Keratinocyte (primary cell): Measurements from ENCODE around the gene SARS1. TPM values are rescaled to one million over a fixed set of nuclear protein-coding genes. Genes with fewer than 3 reads are reported as not detected.

Experiments used
- DNase-seq: peaks from one replicate; pipeline ENCODE4 v3.0.0-alpha.2; 2011; ENCODE audit warnings: low read depth, missing footprints, low spot score
- FAIRE-seq: peaks from 2 replicates; lab custom pipeline; 2011; peaks lifted over from hg19 to GRCh38; lab: Jason Lieb, UNC
- H2AFZ ChIP-seq: 2 replicates; pipeline ENCODE4 v1.6.0; 2012; ENCODE audit warnings: low read length, control low read depth, inconsistent platforms; ENCODE audit not compliant: control insufficient read depth
- H3K27ac ChIP-seq: 2 replicates; pipeline ENCODE4 v1.5.1; 2011; ENCODE audit warnings: low read length; ENCODE audit not compliant: control insufficient read depth, insufficient read depth
- H3K27me3 ChIP-seq: 3 replicates; pipeline ENCODE4 v1.6.0; 2011; ENCODE audit warnings: low read length; ENCODE audit not compliant: control insufficient read depth, insufficient read depth; ENCODE audit errors: extremely low read depth
- H3K36me3 ChIP-seq, 2 experiments: 2 replicates in 1 of 2; 3 replicates in 1 of 2; pipeline ENCODE4 v1.5.1; 2011; ENCODE audit warnings: low read length in 2 of 2, mild to moderate bottlenecking in 1 of 2; ENCODE audit not compliant: control insufficient read depth in 2 of 2, insufficient read depth in 2 of 2; ENCODE audit errors: extremely low read depth in 1 of 2
- H3K4me1 ChIP-seq: 3 replicates; pipeline ENCODE4 v1.5.1; 2011; ENCODE audit warnings: low read length; ENCODE audit not compliant: control insufficient read depth, insufficient read depth; ENCODE audit errors: extremely low read depth
- H3K4me2 ChIP-seq: 3 replicates; pipeline ENCODE4 v1.6.0; 2011; ENCODE audit warnings: low read depth, low read length; ENCODE audit not compliant: control insufficient read depth, insufficient read depth; ENCODE audit errors: extremely low read depth
- H3K4me3 ChIP-seq, 3 experiments: fragments of 200-600 bp in 1 of 3; sonication (generic) in 1 of 3; 2 replicates in 2 of 3; 3 replicates in 1 of 3; pipeline ENCODE4 v1.5.1; 2011 to 2016; ENCODE audit warnings: low read length in 3 of 3, mild to moderate bottlenecking in 3 of 3, control low read depth in 2 of 3, inconsistent platforms in 1 of 3, low read depth in 1 of 3, mixed read lengths in 1 of 3, mixed run types in 1 of 3, moderate library complexity in 1 of 3; ENCODE audit not compliant: control insufficient read depth in 2 of 3, insufficient read depth in 2 of 3; ENCODE audit errors: extremely low read depth in 1 of 3
- H3K79me2 ChIP-seq: 2 replicates; pipeline ENCODE4 v1.6.0; 2012; ENCODE audit warnings: low read length; ENCODE audit not compliant: control insufficient read depth, insufficient read depth
- H3K9ac ChIP-seq: 3 replicates; pipeline ENCODE4 v1.6.0; 2011; ENCODE audit warnings: low read length; ENCODE audit not compliant: control insufficient read depth, insufficient read depth; ENCODE audit errors: extremely low read depth
- H3K9me1 ChIP-seq: 3 replicates; pipeline ENCODE4 v1.6.0; 2011; ENCODE audit warnings: low read length; ENCODE audit not compliant: control insufficient read depth, insufficient read depth; ENCODE audit errors: extremely low read depth
- H3K9me3 ChIP-seq: 2 replicates; pipeline ENCODE4 v1.5.1; 2012; ENCODE audit warnings: low read depth, low read length; ENCODE audit not compliant: control insufficient read depth
- H4K20me1 ChIP-seq: 3 replicates; pipeline ENCODE4 v1.6.0; 2011; ENCODE audit warnings: low read length; ENCODE audit not compliant: control insufficient read depth, insufficient read depth; ENCODE audit errors: extremely low read depth
- CTCF ChIP-seq, 3 experiments: IDR thresholded peaks in 1 of 3; conservative IDR thresholded peaks in 1 of 3; optimal IDR thresholded peaks in 1 of 3; 2 replicates in 2 of 3; 3 replicates in 1 of 3; pipeline versions ENCODE3 to v1.5.1; 2011; ENCODE audit warnings: low read length in 3 of 3, mild to moderate bottlenecking in 3 of 3, moderate library complexity in 2 of 3, control low read depth in 1 of 3, inconsistent platforms in 1 of 3; ENCODE audit not compliant: insufficient read depth in 2 of 3; ENCODE audit errors: extremely low read depth in 1 of 3
- EZH2 ChIP-seq: IDR thresholded peaks from one replicate; pipeline ENCODE4 v1.6.1; 2012; ENCODE audit warnings: inconsistent platforms, mild to moderate bottlenecking, low read length, moderate library complexity
- dilution Hi-C: fragments of 300-500 bp; cut with MboI; formaldehyde crosslinking; loops from one replicate; pipeline ENCODE4 v1.7.0; 2020; ENCODE audit warnings: low sequenced_read_pairs; ENCODE audit not compliant: extremely low pct_ligation_motif_present
- polyA plus RNA-seq, 5 experiments: library from polyadenylated mRNA; depleted of rRNA in 3 of 5; stranded (reverse) in 3 of 5; stranded (forward) in 1 of 5; unstranded in 1 of 5; fragments of >200 nt; gene quantifications; 1 replicate in 1 of 5; 2 replicates in 3 of 5; 3 replicates in 1 of 5; pipeline versions ENCODE4 v1.2.1 to v1.2.3, GENCODE V29; 2011 to 2012; ENCODE audit warnings: missing spikeins in 2 of 5, low read depth in 1 of 5, low replicate concordance in 1 of 5

The SARS1 gene
- polyA plus RNA-seq, 1 donor (not counting 4 experiments of a cell fraction or from before 2014, with no cell fraction given): 203 TPM

DNA sequence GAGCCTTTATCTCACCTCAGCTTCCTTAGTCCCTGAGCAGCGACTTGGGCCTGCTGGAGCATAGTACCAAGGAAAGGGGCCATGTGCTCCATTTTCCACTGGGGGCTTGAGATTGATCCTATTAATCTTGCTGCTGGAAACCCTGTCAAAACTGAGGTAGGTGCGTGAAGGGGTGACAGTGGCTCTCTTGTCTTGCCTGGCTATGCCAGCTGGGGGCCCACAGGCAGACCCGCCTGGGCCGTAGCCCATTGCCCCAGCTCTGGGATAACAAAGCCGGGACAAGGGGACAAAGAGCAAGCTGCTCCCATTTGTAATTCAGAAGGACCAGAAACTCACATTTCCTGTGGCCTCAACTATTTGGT is 25.3 kb downstream of the SARS1 start:
- Histone ChIP-seq H3K36me3 (peaks cover 34 to 44% of the 10 kb centered on the region in 2 experiments), H3K4me3 (no peak overlapping the region), H3K9me1 (peaks cover 3% of the 10 kb centered on the region), H3K9ac (no peak overlapping the region), H3K4me2 (peak overlapping the region; percentile 59), H4K20me1 (peaks cover 5% of the 10 kb centered on the region), H2AFZ (no peak overlapping the region), H3K4me1 (peaks cover 29% of the 10 kb centered on the region), H3K27ac (peak overlapping the region; percentile 99), H3K27me3 (no peaks in the 10 kb centered on the region), H3K79me2 (no peaks in the 10 kb centered on the region), H3K9me3 (no peaks in the 10 kb centered on the region)
- FAIRE-seq (no peak), DNase-seq (no peak)
- dilution Hi-C loops: no loop called here
- TF ChIP-seq CTCF (optimal IDR thresholded peaks at IDR 0.05 in 1 of 3, IDR thresholded peaks at IDR 0.05 in 1 of 3, conservative IDR thresholded peaks at IDR 0.05 in 1 of 3; ENCODE audit: extremely low read depth in 1 of 3, insufficient read depth in 2 of 3, low read length in 3 of 3) (no peak), EZH2 (no peak)

DNA sequence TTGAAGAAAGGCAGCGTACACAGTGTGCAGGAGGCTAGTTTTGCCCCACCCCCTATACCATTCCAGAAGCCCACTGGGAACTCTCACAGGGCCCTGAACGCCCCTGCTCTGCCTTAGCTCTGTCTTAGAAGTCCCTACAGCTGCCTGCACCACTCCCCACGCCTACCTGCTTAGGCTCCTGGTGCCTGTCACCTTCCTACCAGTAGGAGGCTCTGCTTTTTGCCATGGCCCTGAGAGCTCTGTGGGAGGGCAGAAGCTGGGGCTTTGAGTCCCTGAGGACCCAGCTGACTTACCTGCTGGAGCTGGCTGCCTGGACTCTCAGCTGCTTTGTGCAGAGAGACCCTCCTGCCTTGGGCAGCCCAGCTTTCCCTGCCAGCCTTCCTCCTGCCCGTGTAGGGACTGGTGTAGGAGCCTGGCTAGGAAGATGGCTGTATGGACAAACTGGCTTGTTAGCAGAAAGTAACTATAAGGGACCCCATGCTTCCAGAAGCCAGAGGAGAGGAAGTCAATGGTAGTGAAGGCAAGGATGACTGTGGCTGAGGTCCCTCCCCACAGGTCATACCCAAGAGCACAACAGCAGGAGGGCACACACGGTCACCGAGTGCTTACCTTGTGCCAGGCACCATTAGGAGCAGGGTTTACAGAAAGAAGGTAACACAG is 25.8 kb downstream of the SARS1 start:
- DNase-seq (no peak), FAIRE-seq (no peak)
- H3K4me2 ChIP-seq: peak overlapping the region; percentile 59
- dilution Hi-C loops: no loop called here
- H3K4me1 ChIP-seq: peaks cover 29% of the 10 kb centered on the region
- H3K4me3 ChIP-seq: peak overlapping the region in 1 of 3 experiments; percentile 55
- H2AFZ ChIP-seq: no peak overlapping the region
- peak overlapping the region; percentile 85 for H3K9ac ChIP-seq
- no peaks in the 10 kb centered on the region for H3K27me3 ChIP-seq
- H3K9me1 ChIP-seq: peaks cover 3% of the 10 kb centered on the region
- TF ChIP-seq EZH2 (no peak), CTCF (optimal IDR thresholded peaks at IDR 0.05 in 1 of 3, IDR thresholded peaks at IDR 0.05 in 1 of 3, conservative IDR thresholded peaks at IDR 0.05 in 1 of 3; ENCODE audit: extremely low read depth in 1 of 3, insufficient read depth in 2 of 3, low read length in 3 of 3) (peak; percentile 68 to 88 (median 85))
- H3K79me2 ChIP-seq: no peaks in the 10 kb centered on the region
- peak overlapping the region; percentile 99 for H3K27ac ChIP-seq
- H4K20me1 ChIP-seq: peaks cover 5% of the 10 kb centered on the region
- no peaks in the 10 kb centered on the region for H3K9me3 ChIP-seq
- H3K36me3 ChIP-seq: peaks cover 34 to 44% of the 10 kb centered on the region in 2 experiments
